GM18526 (cell line): Measurements from ENCODE around the gene HIRA.
A peak's percentile ranks its signal among the peaks of the same experiment; 100 is the strongest.

Experiments used
- POLR2A ChIP-seq: IDR thresholded peaks from 3 replicates; pipeline ENCODE4 v1.6.1; 2011; ENCODE audit not compliant: insufficient read length; ENCODE audit errors: extremely low read depth

HIRA gene

DNA sequence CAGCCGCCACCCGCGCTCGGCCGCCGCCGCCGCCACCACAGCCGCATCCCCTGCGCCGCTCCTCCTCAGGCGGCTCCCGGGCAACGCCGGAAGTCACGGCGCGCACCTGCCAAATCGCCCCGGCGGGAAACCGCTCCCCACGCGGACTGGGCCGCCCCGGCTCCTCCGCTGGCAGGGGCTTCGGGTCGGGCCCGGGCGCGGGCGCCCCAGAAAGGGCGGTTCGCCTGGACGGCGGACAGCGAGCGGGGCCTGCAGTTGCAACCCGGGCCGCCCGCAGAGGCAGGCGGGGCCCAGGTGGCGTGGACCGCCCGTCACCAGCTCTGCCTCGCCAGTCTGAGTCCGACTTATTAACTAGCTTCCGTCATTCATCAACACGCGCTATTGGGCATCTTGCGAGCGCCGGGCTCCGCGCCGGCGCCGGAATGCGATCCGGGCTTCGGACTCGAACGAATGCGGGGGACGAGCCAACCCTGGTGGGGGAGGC is at the start of gene HIRA:
Gene HIRA, minus strand, starts transcription at position 85 of the 484 bp plus-strand sequence. CDS start 257 bp downstream, outside the sequence.
- peak; percentile 33 for TF ChIP-seq POLR2A

- no peak for TF ChIP-seq POLR2A
These were observed 49.3 kb upstream of the HIRA start for GRCh38 chr22:19480789-19481188.

DNA sequence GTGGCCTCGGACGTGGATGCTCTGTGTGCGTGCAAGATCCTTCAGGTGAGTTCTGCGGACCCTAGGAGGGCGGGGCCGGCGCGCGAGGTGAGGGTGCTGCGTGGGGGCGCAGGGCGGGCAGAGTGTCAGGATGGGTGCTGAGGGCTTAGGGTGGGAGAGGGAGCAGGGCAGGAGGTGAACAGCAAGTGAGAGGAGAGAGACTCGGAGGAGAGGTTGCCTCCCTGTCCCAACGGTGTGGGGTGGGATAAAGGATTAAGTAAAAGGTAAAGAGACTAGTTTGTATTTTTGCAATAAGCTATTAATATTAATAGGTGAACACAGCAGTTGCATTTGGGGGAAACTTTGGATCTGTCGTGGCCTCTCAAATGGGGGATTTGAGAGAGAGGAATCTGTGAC is 48.6 kb upstream of the HIRA start:
- TF ChIP-seq POLR2A: no peak

GRCh38 chr22:19479355-19480172 is 48.0 kb upstream of the HIRA start, which contains the start of gene CDC45:
Gene CDC45 (plus strand): TSS chr22:19479920. CDS start chr22:19479969, 49 bp downstream.
- peak; percentile 61 for TF ChIP-seq POLR2A

DNA sequence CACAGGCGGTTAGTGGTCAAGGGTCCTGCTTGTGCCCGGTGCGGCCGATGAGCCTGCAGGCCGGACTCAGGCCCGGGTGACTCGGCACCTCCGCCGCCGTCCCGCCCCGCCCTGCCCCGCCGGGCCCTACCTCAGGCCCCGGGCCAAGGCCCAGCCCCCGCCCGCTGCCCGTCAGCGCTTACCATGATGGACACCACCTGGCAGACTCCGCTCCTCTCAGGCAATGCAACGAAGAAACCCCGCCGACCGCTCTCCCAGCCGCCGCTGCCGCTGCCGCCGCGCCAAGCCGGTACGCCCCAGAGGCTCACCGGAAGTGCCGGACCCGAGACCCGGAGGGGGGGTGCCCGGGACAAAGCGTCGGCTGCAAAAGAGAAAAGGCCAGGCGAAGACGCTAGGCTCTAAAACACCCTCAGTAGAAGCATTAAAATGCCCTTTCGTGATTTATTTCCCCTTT is 47.4 kb upstream of the HIRA start, which contains the start of gene UFD1:
Gene UFD1, minus strand, starts transcription at position 293 of the 454 bp plus-strand sequence. Its CDS starts 108 bp downstream, at position 185.
- peak; percentile 53 for TF ChIP-seq POLR2A

- TF ChIP-seq POLR2A: no peak
These were observed 46.7 kb upstream of the HIRA start for GRCh38 chr22:19478045-19478900.

DNA sequence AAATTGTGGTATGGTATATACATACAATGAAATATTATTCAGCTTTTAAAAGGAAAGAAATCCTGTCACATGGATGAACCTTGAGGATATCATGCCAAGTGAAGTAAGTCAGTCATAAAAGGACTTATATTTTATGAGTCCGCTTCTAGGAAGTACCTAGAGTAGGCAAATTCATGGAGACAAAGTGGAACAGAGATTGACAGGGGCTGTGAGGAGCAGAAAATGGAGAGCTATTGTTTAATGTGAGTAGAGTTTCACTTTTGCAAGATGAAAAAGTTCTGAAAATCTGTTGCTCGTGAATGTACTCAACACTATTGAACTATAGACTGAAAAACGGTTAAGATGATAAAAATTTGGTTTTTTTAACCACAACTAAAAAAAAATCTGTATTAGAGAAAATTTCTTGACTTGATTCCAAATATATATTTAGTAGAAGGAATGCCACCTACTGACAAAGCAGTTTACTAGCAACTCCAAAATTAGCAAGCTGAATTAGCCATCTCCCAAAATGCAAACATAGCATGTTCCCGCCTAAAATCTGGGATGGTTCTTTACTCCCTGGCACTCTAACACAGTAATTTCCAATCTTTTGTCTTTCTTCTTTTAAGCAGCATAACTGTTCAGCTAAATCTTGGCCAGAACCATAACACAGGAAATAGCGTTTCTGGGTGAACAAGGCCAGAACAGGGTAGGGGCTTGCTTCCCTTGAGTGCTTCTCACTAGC is 46.0 kb upstream of the HIRA start:
- TF ChIP-seq POLR2A: no peak

DNA sequence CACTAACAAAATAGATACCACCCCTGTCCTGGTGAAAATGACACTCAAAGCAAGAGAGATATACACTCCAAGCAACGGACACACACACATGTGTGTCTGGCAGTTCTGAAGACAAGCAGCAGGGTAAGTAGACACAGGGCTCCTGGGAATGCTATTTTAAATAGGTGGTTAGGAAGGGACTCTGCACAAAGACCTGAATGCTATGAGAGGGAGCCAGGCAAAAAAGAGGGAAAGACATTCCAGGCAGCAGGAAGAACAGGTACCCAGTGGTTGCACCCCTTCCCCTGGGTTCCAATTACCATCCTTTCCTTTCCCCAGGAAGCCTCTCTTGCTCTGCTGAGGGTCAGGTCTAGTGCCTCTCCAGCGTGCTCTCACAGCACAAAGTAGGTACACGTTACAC is 44.5 kb upstream of the HIRA start:
- TF ChIP-seq POLR2A: no peak

- TF ChIP-seq POLR2A: no peak
These were observed 42.0 kb upstream of the HIRA start for GRCh38 chr22:19473578-19473977.

DNA sequence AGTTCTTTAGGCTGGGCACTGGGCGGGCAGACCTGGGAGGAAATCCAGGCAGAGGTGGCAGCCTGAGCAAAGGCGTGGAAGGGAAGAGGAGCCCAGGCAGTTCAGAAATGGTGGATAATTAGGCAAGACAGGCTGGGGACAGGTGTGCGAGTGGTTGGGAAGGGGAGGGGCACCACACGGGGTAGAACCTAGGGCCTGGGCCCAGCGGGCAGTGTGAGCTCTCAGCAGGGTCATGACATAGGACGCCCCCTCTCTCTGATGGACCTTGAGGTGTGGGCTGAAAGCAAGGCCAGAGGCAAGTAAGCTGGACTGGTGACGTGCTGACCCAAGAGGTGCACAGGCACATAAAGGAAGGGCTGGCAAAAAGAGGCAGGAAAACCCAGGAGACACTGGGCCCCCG is 40.7 kb upstream of the HIRA start:
- TF ChIP-seq POLR2A: no peak

DNA sequence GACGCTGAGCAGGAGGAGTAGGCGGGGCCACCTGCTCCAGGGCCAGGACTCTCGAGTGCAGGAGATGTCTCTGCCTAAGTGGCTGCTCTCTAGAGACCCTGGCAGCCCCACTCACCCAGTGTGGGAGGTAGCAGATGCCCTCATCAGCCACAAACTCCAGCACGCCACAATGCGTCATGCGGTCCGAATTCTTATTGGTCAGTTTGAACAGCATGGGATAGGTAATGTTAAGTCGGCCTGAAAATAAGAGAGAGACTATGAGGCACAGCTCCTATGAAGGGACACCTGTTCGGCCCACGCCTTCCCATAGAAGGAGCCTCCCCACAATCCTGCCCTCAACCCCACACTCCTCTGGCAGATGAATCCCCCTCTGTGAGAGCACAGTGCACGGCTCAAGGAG is 40.0 kb upstream of the HIRA start:
- no peak for TF ChIP-seq POLR2A

DNA sequence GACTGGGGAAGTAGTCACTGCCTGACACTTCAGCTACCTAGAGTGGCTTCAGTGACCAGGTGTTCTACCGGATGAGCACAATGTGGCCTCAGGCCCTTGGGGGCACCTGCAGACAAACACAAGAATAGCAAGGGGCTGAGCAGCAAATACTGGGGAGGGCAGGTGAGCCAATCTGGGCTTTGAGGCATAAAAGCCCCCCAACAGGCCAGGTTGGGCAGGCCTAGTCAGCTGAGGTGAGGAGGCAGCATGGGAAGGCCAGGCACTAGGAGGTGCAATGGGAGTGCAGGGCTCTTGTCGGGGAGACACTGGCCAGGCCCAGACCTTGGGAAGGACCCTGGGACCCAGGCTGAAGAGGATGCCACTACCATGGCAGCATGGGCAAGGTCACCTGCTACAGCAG is 38.5 kb upstream of the HIRA start:
- no peak for TF ChIP-seq POLR2A

GRCh38 chr22:19469421-19469820 is 37.9 kb upstream of the HIRA start:
- no peak for TF ChIP-seq POLR2A

DNA sequence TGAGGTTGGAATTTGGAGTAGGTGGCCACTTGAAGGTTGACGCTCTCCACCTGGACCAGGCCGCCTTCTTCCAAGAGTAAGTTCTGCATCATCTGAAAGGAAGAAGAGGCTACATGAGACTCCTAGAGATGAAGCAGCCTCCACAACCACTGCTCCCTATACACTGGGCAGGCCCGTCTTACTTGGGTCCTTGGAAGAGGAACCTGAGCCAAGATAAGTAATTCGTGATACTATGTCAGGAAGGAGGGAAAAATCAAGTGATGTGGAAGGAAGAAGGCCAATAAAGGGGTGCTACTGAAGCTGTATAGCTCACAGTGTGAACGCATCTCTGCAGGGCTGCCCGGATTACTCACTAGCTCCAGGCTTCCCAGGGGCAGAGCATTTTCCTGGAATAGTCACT is 36.4 kb upstream of the HIRA start:
- TF ChIP-seq POLR2A: no peak
